ENCODE measurements around the gene SMIM17.

Gene SMIM17

GRCh38 chr19:56633021-56633420 lies 9.9 kb upstream of the SMIM17 start:
- H3K27me3 ChIP-seq = no peaks in the 10 kb centered on the region
- H3K4me1 ChIP-seq = no peaks in the 10 kb centered on the region
- H3K36me3 ChIP-seq = no peaks in the 10 kb centered on the region
- H3K9me3 ChIP-seq = no peaks in the 10 kb centered on the region; the same call in 1 of the 2 replicates
- no peak for TF ChIP-seq CTCF (IDR thresholded peaks at IDR 0.05; ENCODE audit: low read depth, low read length)
- no peak for DNase-seq
- no peak overlapping the region for H3K4me3 ChIP-seq (ENCODE audit: low read depth, low read length)

GRCh38 chr19:56637976-56638555 lies 4.9 kb upstream of the SMIM17 start:
- no peak overlapping the region for H3K4me3 ChIP-seq (ENCODE audit: low read depth, low read length)
- H3K4me1 ChIP-seq = no peaks in the 10 kb centered on the region
- DNase-seq = peak; percentile 24
- no peaks in the 10 kb centered on the region for H3K36me3 ChIP-seq
- no peaks in the 10 kb centered on the region; the same call in 1 of the 2 replicates for H3K27me3 ChIP-seq
- peaks cover 2% of the 10 kb centered on the region; the same call in 1 of the 2 replicates for H3K9me3 ChIP-seq
- no peak for TF ChIP-seq CTCF (IDR thresholded peaks at IDR 0.05; ENCODE audit: low read depth, low read length)

GRCh38 chr19:56639217-56639616 lies 3.7 kb upstream of the SMIM17 start:
- no peak for DNase-seq
- TF ChIP-seq CTCF (IDR thresholded peaks at IDR 0.05; ENCODE audit: low read depth, low read length) = no peak

GRCh38 chr19:56643460-56643955 lies 549 bp downstream of the SMIM17 start:
- H3K4me1 ChIP-seq = no peaks in the 10 kb centered on the region
- no peaks in the 10 kb centered on the region; the same call in 1 of the 2 replicates for H3K27me3 ChIP-seq
- no peak for TF ChIP-seq CTCF (IDR thresholded peaks at IDR 0.05; ENCODE audit: low read depth, low read length)
- H3K36me3 ChIP-seq = no peaks in the 10 kb centered on the region
- DNase-seq = no peak
- no peak overlapping the region for H3K4me3 ChIP-seq (ENCODE audit: low read depth, low read length)
- peaks cover 6% of the 10 kb centered on the region for H3K9me3 ChIP-seq

More at GRCh38 chr19:56639217-56639616, 3.7 kb upstream of the SMIM17 start:
- Histone ChIP-seq H3K36me3 (no peaks in the 10 kb centered on the region), H3K27me3 (no peaks in the 10 kb centered on the region; the same call in 1 of the 2 replicates), H3K9me3 (peaks cover 2% of the 10 kb centered on the region; the same call in 1 of the 2 replicates), H3K4me3 (ENCODE audit: low read depth, low read length) (no peak overlapping the region), H3K4me1 (no peaks in the 10 kb centered on the region)

GRCh38 chr19:56654151-56654550 lies 11.2 kb downstream of the SMIM17 start:
- Histone ChIP-seq H3K4me3 (ENCODE audit: low read depth, low read length) (no peak overlapping the region), H3K4me1 (no peaks in the 10 kb centered on the region), H3K27me3 (no peaks in the 10 kb centered on the region), H3K9me3 (no peaks in the 10 kb centered on the region), H3K36me3 (no peaks in the 10 kb centered on the region)
- TF ChIP-seq CTCF (IDR thresholded peaks at IDR 0.05; ENCODE audit: low read depth, low read length) = no peak
- DNase-seq = no peak

- TF ChIP-seq CTCF (IDR thresholded peaks at IDR 0.05; ENCODE audit: low read depth, low read length) = peak; percentile 25
- Histone ChIP-seq H3K4me3 (ENCODE audit: low read depth, low read length) (no peak overlapping the region), H3K27me3 (no peaks in the 10 kb centered on the region), H3K4me1 (no peaks in the 10 kb centered on the region), H3K9me3 (no peaks in the 10 kb centered on the region; the same call in none of the 2 replicates), H3K36me3 (no peaks in the 10 kb centered on the region)
- DNase-seq = no peak
These were observed 17.6 kb downstream of the SMIM17 start for GRCh38 chr19:56660381-56661107.
